ENCODE measurements around the gene UNCX. TPM values are rescaled to one million over a fixed set of nuclear protein-coding genes. Genes with fewer than 3 reads are reported as not detected.

UNCX gene
- total and polyA plus RNA-seq, 12 donors, result not detected

GRCh38 chr7:1237704-1238255 is 5.1 kb downstream of the UNCX start:
- Histone ChIP-seq H3K4me1 (replicated peaks in 1 of 2) (no peaks in the 10 kb centered on the region), H3K36me3 (replicated peaks in 1 of 2) (no peaks in the 10 kb centered on the region), H3K9me3 (replicated peaks in 1 of 3) (no peaks in the 10 kb centered on the region), H3K27me3 (peaks cover 88% of the 10 kb centered on the region), H3K27ac (no peak overlapping the region), H3K4me3 (no peak overlapping the region)
- intact Hi-C loops (cut with DNase I), result no loop called here
- DNase-seq, result no peak
- 9 to 14% (median 10%) methylated on average over 23 to 29 of the region's 29 CpGs for WGBS, 4 donors
- TF ChIP-seq, protein P1, sequence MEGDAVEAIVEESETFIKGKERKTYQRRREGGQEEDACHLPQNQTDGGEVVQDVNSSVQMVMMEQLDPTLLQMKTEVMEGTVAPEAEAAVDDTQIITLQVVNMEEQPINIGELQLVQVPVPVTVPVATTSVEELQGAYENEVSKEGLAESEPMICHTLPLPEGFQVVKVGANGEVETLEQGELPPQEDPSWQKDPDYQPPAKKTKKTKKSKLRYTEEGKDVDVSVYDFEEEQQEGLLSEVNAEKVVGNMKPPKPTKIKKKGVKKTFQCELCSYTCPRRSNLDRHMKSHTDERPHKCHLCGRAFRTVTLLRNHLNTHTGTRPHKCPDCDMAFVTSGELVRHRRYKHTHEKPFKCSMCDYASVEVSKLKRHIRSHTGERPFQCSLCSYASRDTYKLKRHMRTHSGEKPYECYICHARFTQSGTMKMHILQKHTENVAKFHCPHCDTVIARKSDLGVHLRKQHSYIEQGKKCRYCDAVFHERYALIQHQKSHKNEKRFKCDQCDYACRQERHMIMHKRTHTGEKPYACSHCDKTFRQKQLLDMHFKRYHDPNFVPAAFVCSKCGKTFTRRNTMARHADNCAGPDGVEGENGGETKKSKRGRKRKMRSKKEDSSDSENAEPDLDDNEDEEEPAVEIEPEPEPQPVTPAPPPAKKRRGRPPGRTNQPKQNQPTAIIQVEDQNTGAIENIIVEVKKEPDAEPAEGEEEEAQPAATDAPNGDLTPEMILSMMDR (IDR thresholded peaks at IDR 0.05), result no peak
- no peak for TF ChIP-seq POLR2A (IDR thresholded peaks at IDR 0.05)

DNA sequence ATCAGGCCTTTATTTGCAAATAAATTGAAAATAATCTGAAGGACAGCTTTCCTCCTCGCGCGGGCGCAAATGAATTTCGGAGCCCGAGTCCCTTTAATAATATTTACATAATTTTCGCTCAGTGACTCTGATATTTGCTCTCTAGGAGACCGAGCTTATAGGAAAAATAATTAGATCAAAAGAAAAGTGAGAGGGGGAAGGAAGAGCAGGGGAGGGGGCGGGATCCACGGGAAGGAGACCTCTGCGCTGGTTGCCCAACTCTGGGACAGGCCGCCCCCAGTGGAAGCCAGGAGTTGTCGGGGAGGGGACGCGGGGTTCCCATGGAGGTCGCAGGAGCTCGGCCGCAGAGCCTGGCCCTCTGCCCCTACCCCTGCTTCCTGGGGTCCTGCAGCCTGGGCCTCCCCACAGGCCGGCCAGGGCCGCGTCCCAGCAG is 5.8 kb downstream of the UNCX start:
- H3K9me3 ChIP-seq (replicated peaks in 1 of 3), result no peaks in the 10 kb centered on the region
- H3K4me1 ChIP-seq (replicated peaks in 1 of 2), result no peaks in the 10 kb centered on the region
- no peaks in the 10 kb centered on the region for H3K36me3 ChIP-seq (replicated peaks in 1 of 2)
- no peak overlapping the region for H3K27ac ChIP-seq
- 12 to 14% (median 14%) methylated on average over 20 to 21 of the region's 21 CpGs for WGBS, 4 donors
- TF ChIP-seq, protein P1 (IDR thresholded peaks at IDR 0.05), result no peak
- no peak for TF ChIP-seq POLR2A (IDR thresholded peaks at IDR 0.05)
- intact Hi-C loops (cut with DNase I), result no loop called here
- peaks cover 89% of the 10 kb centered on the region for H3K27me3 ChIP-seq
- DNase-seq, result no peak
- H3K4me3 ChIP-seq, result no peak overlapping the region

DNA sequence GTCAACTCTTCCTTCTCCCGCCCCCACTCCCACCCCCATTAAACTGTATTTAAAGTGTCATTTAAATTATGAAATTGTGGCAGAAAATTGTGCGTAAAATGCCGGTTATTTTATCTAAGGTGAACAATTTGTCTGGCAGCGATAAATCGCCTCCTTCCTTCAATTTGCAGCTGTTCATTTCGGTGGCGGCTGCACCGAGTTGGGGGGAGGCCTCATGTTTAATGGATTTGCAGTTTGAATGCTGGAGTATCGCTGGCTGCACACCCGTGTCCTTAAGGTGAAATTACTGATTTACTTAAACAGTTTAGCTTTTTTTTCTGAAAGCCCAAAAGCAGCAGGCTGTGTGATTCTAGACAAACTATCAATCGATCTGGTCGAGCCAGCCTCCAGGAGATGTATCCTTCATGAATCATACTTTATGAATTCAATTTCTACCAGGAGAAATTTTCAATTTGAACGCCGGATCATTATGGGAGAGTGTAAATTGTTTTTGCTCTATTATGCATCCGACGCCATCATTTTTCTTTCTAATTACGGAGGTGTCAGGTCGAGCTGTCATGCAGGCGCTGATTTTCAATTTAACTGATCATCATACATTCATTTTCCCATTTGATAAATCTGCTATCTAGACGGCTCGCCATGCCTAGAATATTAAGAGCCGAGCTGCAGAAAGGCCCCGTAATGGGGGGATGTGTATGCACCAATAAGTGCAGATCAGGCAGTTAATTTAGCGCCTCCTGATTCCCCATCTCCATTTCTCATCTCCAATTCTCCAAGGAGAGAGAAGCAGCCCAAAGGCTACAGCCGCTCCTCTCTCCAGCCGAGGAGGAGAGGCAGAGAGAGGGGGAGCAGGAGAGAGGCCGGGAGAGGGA is 6.5 kb downstream of the UNCX start:
- Histone ChIP-seq H3K36me3 (replicated peaks in 1 of 2) (no peaks in the 10 kb centered on the region), H3K4me1 (replicated peaks in 1 of 2) (no peaks in the 10 kb centered on the region), H3K27me3 (peaks cover 89% of the 10 kb centered on the region), H3K4me3 (no peak overlapping the region), H3K9me3 (replicated peaks in 1 of 3) (no peaks in the 10 kb centered on the region), H3K27ac (no peak overlapping the region)
- WGBS, 4 donors, result 15 to 20% (median 17%) methylated on average over 27 of the region's 27 CpGs
- TF ChIP-seq POLR2A (IDR thresholded peaks at IDR 0.05), result no peak
- TF ChIP-seq, protein P1 (IDR thresholded peaks at IDR 0.05), result no peak
- no peak for DNase-seq
- intact Hi-C loops (cut with DNase I), result no loop called here

GRCh38 chr7:1239803-1240516 is 7.3 kb downstream of the UNCX start:
- Histone ChIP-seq H3K27ac (no peak overlapping the region), H3K9me3 (replicated peaks in 1 of 3) (no peaks in the 10 kb centered on the region), H3K4me1 (replicated peaks in 1 of 2) (no peaks in the 10 kb centered on the region), H3K4me3 (no peak overlapping the region), H3K27me3 (peaks cover 87% of the 10 kb centered on the region), H3K36me3 (replicated peaks in 1 of 2) (no peaks in the 10 kb centered on the region)
- 9 to 15% (median 9%) methylated on average over 10 to 29 of the region's 29 CpGs for WGBS, 4 donors
- intact Hi-C loops (cut with DNase I), result no loop called here
- TF ChIP-seq, protein P1 (IDR thresholded peaks at IDR 0.05), result no peak
- no peak for TF ChIP-seq POLR2A (IDR thresholded peaks at IDR 0.05)
- DNase-seq, result no peak

Data from adrenal gland (tissue), 12 donors.